ENCODE results near the gene MSLN. TPM values are rescaled to one million over a fixed set of nuclear protein-coding genes. Genes with fewer than 3 reads are reported as not detected.

Gene MSLN
- total and polyA plus RNA-seq, 2 experiments from 2014 or later, result 0.10 TPM; not detected in 1

DNA sequence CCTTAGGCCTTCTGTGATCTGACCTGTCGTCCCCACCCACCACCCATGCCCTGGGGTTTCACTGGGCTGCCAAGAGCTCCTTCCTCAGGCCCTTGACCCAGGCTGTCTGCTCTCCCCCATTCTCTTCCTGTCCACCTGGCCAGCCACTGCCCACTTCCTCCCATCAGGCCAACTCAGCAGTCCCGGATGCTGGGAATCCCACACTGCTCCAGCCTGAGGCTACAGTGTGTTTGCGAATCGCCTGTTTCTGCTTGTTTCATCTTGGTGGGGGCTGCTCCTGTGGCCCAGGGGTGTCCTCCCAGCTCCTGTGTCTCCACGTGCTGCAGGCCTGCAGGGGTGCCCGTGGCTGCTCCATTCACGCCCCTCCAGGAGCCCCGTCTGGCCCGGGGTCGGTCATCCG, 46.5 kb upstream of the MSLN start (continued):
- TF ChIP-seq, protein P1, sequence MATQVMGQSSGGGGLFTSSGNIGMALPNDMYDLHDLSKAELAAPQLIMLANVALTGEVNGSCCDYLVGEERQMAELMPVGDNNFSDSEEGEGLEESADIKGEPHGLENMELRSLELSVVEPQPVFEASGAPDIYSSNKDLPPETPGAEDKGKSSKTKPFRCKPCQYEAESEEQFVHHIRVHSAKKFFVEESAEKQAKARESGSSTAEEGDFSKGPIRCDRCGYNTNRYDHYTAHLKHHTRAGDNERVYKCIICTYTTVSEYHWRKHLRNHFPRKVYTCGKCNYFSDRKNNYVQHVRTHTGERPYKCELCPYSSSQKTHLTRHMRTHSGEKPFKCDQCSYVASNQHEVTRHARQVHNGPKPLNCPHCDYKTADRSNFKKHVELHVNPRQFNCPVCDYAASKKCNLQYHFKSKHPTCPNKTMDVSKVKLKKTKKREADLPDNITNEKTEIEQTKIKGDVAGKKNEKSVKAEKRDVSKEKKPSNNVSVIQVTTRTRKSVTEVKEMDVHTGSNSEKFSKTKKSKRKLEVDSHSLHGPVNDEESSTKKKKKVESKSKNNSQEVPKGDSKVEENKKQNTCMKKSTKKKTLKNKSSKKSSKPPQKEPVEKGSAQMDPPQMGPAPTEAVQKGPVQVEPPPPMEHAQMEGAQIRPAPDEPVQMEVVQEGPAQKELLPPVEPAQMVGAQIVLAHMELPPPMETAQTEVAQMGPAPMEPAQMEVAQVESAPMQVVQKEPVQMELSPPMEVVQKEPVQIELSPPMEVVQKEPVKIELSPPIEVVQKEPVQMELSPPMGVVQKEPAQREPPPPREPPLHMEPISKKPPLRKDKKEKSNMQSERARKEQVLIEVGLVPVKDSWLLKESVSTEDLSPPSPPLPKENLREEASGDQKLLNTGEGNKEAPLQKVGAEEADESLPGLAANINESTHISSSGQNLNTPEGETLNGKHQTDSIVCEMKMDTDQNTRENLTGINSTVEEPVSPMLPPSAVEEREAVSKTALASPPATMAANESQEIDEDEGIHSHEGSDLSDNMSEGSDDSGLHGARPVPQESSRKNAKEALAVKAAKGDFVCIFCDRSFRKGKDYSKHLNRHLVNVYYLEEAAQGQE (IDR thresholded peaks at IDR 0.05; ENCODE audit: unreplicated experiment), result no peak

DNA sequence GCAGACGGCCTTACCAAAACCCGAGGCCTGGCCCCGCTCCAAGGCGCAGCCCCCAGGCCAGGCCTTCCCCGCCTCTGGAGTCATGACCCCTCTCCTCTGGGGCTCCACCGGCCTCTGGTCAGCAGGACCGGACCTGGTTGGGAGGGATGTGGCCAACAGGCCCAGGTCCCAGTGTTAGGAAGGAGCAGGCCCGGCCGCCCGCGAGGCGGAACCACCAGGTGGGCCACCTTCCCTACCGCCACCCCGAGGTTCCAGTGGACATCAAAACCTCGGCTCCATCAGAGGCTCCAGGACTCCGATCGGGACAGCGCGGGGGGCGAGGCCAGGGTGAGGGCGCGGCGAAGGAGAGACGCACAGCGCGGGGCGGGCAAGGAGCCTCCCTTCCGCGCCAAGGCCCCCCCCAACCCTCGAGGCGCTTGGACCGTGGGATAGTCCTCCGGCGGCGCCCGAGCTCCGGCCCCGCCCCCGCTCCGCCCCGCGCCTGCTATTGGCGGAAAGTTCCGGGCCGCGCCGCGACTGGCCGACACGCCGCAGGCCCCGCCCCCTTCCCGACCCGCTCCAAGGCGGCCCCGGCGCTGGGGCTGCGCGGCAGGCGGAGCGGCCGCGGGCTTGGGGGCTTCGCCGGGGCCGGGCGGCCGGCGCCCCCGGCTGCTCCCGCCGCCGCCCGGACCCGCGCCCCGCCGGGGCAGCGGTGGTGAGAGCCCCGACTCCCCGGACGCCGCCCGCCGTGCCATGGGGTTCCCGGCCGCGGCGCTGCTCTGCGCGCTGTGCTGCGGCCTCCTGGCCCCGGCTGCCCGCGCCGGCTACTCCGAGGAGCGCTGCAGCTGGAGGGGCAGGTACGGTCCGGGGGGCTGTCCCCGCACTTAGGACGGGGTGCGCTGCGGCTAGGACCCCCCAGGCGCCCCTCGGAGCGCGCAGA, 45.7 kb upstream of the MSLN start, which contains the start of gene METRN:
TSS of gene METRN (plus strand) at position 561 of the 919 bp plus-strand sequence. CDS start at position 733, 172 bp downstream.
- peak within 1 kb of the TSS; percentile 81 for H3K4me2 ChIP-seq
- H3K27me3 Mint-ChIP-seq (ENCODE audit: insufficient read depth, low read depth, poor library complexity), result peaks cover 37% of the 10 kb centered on the region
- H3K27ac ChIP-seq (ENCODE audit: low read depth), result no peak within 1 kb of the TSS
- H2AFZ ChIP-seq, result peak within 1 kb of the TSS; percentile 76
- no peaks in the 10 kb centered on the region for H3K79me2 ChIP-seq (replicated peaks; ENCODE audit: insufficient read depth)
- H3K4me1 Mint-ChIP-seq, result peaks cover 8% of the 10 kb centered on the region; the same call in 2 of the 3 replicates
- H3K4me3 Mint-ChIP-seq, result peak within 1 kb of the TSS; percentile 64
- H3K27ac Mint-ChIP-seq, result no peak within 1 kb of the TSS
- H3K9me3 Mint-ChIP-seq, result peaks cover 4% of the 10 kb centered on the region; the same call in 1 of the 3 replicates
- peak; percentile 44 for ATAC-seq
- peak; percentile 95 for DNase-seq (ENCODE audit: low spot score)
- peaks cover 53% of the 10 kb centered on the region for H3K27me3 ChIP-seq (ENCODE audit: insufficient read depth)
- no peaks in the 10 kb centered on the region for H3K36me3 Mint-ChIP-seq (ENCODE audit: low read depth)
- peak within 1 kb of the TSS; percentile 59 for H3K4me3 ChIP-seq
- H3K36me3 ChIP-seq (ENCODE audit: insufficient read depth), result no peaks in the 10 kb centered on the region
- TF ChIP-seq NANOG (IDR thresholded peaks at IDR 0.05; ENCODE audit: borderline replicate concordance), result no peak
- no peak for TF ChIP-seq JUNB (IDR thresholded peaks at IDR 0.05; ENCODE audit: unreplicated experiment)
- TF ChIP-seq STAT1 (IDR thresholded peaks at IDR 0.05; ENCODE audit: unreplicated experiment), result no peak
- TF ChIP-seq ETS1 (IDR thresholded peaks at IDR 0.05), result no peak
- peak; percentile 28 for TF ChIP-seq POLR2AphosphoS5 (IDR thresholded peaks at IDR 0.05; ENCODE audit: low read depth)
- TF ChIP-seq CTCF (conservative IDR thresholded peaks at IDR 0.05; ENCODE audit: low read depth in 2 of 2), result no peak
- no peak for TF ChIP-seq EZH2phosphoT487 (IDR thresholded peaks at IDR 0.05; ENCODE audit: unreplicated experiment)
- TF ChIP-seq ZNF331 (CRISPR knock-in tag; IDR thresholded peaks at IDR 0.05; ENCODE audit: low read depth), result no peak
- no peak for TF ChIP-seq ZNF462 (CRISPR knock-in tag; IDR thresholded peaks at IDR 0.05)
- H4K20me1 ChIP-seq (replicated peaks; ENCODE audit: insufficient read depth), result no peaks in the 10 kb centered on the region
- H3K9me2 ChIP-seq (ENCODE audit: insufficient read depth), result no peaks in the 10 kb centered on the region
- no peaks in the 10 kb centered on the region for H3F3A ChIP-seq (replicated peaks; ENCODE audit: low read depth)
- H3K4me1 ChIP-seq (ENCODE audit: insufficient read depth), result peaks cover 6% of the 10 kb centered on the region; the same call in 1 of the 2 replicates
